Astrocyte (in vitro differentiated cells and primary cell): ENCODE results near the gene UVRAG. TPM values are rescaled to one million over a fixed set of nuclear protein-coding genes. Genes with fewer than 3 reads are reported as not detected.
A peak's percentile ranks its signal among the peaks of the same experiment; 100 is the strongest.

Source experiments
- DNase-seq: peaks from one replicate; pipeline ENCODE4 v3.0.0-alpha.2; 2010; ENCODE audit warnings: low read depth
- FAIRE-seq: peaks from 2 replicates; lab custom pipeline; 2011; peaks lifted over from hg19 to GRCh38; lab: Jason Lieb, UNC
- H2AFZ ChIP-seq: 2 replicates; pipeline ENCODE4 v1.6.0; 2012; ENCODE audit warnings: low read depth, low read length, inconsistent platforms
- H3K27ac ChIP-seq: 2 replicates; pipeline ENCODE4 v1.5.1; 2011; ENCODE audit warnings: low read depth, low read length, inconsistent platforms
- H3K27me3 ChIP-seq: 2 replicates; pipeline ENCODE4 v1.6.0; 2011; ENCODE audit warnings: low read length, inconsistent platforms; ENCODE audit not compliant: insufficient read depth
- H3K36me3 ChIP-seq: 2 replicates; pipeline ENCODE4 v1.5.1; 2011; ENCODE audit warnings: low read length, inconsistent platforms; ENCODE audit not compliant: insufficient read depth
- H3K4me1 ChIP-seq: 2 replicates; pipeline ENCODE4 v1.5.1; 2011; ENCODE audit warnings: low read length, inconsistent platforms; ENCODE audit not compliant: insufficient read depth
- H3K4me2 ChIP-seq: 2 replicates; pipeline ENCODE4 v1.6.0; 2012; ENCODE audit warnings: low read length, inconsistent platforms
- H3K4me3 ChIP-seq: 2 replicates; pipeline ENCODE4 v1.5.1; 2011; ENCODE audit warnings: low read depth, mild to moderate bottlenecking, low read length, inconsistent platforms; ENCODE audit not compliant: insufficient read depth
- H3K79me2 ChIP-seq: 2 replicates; pipeline ENCODE4 v1.6.0; 2012; ENCODE audit warnings: mild to moderate bottlenecking, low read length, inconsistent platforms; ENCODE audit not compliant: insufficient read depth
- H3K9ac ChIP-seq: 2 replicates; pipeline ENCODE4 v1.6.0; 2012; ENCODE audit warnings: mild to moderate bottlenecking, low read length, inconsistent platforms
- H3K9me3 ChIP-seq: 2 replicates; pipeline ENCODE4 v1.5.1; 2012; ENCODE audit warnings: low read depth, mild to moderate bottlenecking, low read length, inconsistent platforms; ENCODE audit not compliant: insufficient read depth
- H4K20me1 ChIP-seq: 2 replicates; pipeline ENCODE4 v1.6.0; 2012; ENCODE audit warnings: low read length, inconsistent platforms; ENCODE audit not compliant: insufficient read depth
- H3K27ac Mint-ChIP-seq: one replicate; pipeline ENCODE4 v1.8.0; 2021; ENCODE audit warnings: mild to moderate bottlenecking, mixed read lengths; ENCODE audit not compliant: unreplicated experiment
- H3K27me3 Mint-ChIP-seq: one replicate; pipeline ENCODE4 v1.8.0; 2021; ENCODE audit warnings: low read depth, mixed read lengths; ENCODE audit not compliant: unreplicated experiment
- H3K36me3 Mint-ChIP-seq: one replicate; pipeline ENCODE4 v1.8.0; 2021; ENCODE audit warnings: low read depth, mixed read lengths; ENCODE audit not compliant: unreplicated experiment
- H3K4me1 Mint-ChIP-seq: one replicate; pipeline ENCODE4 v1.8.0; 2021; ENCODE audit warnings: low read depth, mixed read lengths; ENCODE audit not compliant: unreplicated experiment
- H3K4me3 Mint-ChIP-seq: one replicate; pipeline ENCODE4 v1.8.0; 2021; ENCODE audit warnings: mild to moderate bottlenecking, moderate library complexity, mixed read lengths; ENCODE audit not compliant: unreplicated experiment
- H3K9me3 Mint-ChIP-seq: one replicate; pipeline ENCODE4 v1.8.0; 2021; ENCODE audit warnings: mild to moderate bottlenecking, mixed read lengths; ENCODE audit not compliant: unreplicated experiment
- CTCF ChIP-seq: IDR thresholded peaks from 2 replicates; pipeline ENCODE4 v1.5.1; 2011; ENCODE audit warnings: low read depth, mild to moderate bottlenecking, inconsistent platforms, low read length, moderate library complexity; ENCODE audit not compliant: insufficient read depth
- EZH2 ChIP-seq: IDR thresholded peaks from 2 replicates; pipeline ENCODE4 v1.6.1; 2012; ENCODE audit warnings: mild to moderate bottlenecking, low read length, inconsistent platforms; ENCODE audit not compliant: insufficient read depth
- total RNA-seq: library from RNA; stranded (reverse); gene quantifications from 2 replicates; pipeline ENCODE4 v1.2.1, GENCODE V29; 2021

Gene UVRAG
- total RNA-seq, 1 donor from 2014 or later, result 15.3 TPM

DNA sequence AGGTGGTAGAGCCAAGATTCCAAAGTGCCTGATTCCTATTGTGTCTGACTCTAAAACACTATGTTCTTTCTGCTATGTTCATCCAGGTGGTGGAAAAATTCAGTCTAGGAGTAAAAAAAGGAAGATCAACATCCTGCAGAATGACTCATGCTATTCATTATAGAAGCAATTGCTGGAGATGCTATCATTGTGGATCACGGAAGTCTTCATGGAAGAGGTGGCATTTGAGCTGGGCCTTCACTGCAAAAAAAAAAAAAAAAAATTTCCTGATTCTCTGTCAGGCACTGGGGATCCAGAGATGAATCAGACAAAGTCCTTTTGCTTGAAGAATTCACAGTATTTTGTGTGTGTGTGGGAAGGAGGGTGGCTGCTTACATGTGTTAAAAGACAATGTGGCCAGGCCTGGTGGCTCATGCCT is 1.4 kb upstream of the UVRAG start:
- TF ChIP-seq CTCF (no peak), EZH2 (no peak)
- H3K4me3 ChIP-seq, result no peak overlapping the region
- H3K4me1 ChIP-seq, result peaks cover 25% of the 10 kb centered on the region
- no peaks in the 10 kb centered on the region for H3K36me3 ChIP-seq
- H3K27me3 ChIP-seq, result no peaks in the 10 kb centered on the region
- H3K9me3 ChIP-seq, result no peaks in the 10 kb centered on the region
- no peaks in the 10 kb centered on the region for H3K36me3 Mint-ChIP-seq
- peaks cover 33% of the 10 kb centered on the region for H3K79me2 ChIP-seq
- peaks cover 16% of the 10 kb centered on the region for H4K20me1 ChIP-seq
- H3K9me3 Mint-ChIP-seq, result no peaks in the 10 kb centered on the region
- H3K27me3 Mint-ChIP-seq, result no peaks in the 10 kb centered on the region
- DNase-seq (peak; percentile 23), FAIRE-seq (no peak)
- peak overlapping the region; percentile 88 for H3K4me3 Mint-ChIP-seq
- no peak overlapping the region for H2AFZ ChIP-seq
- peak overlapping the region; percentile 93 for H3K9ac ChIP-seq
- peak overlapping the region; percentile 71 for H3K27ac Mint-ChIP-seq
- H3K4me2 ChIP-seq, result peak overlapping the region; percentile 96
- no peak overlapping the region for H3K27ac ChIP-seq
- H3K4me1 Mint-ChIP-seq, result peaks cover 5% of the 10 kb centered on the region

- peak overlapping the region; percentile 96 for H3K4me2 ChIP-seq
- peaks cover 39% of the 10 kb centered on the region for H3K79me2 ChIP-seq
- Mint-ChIP-seq H3K4me3 (peak overlapping the region; percentile 88), H3K27ac (peak overlapping the region; percentile 81), H3K9me3 (no peaks in the 10 kb centered on the region), H3K27me3 (no peaks in the 10 kb centered on the region), H3K36me3 (no peaks in the 10 kb centered on the region), H3K4me1 (peaks cover 5% of the 10 kb centered on the region)
- H3K9me3 ChIP-seq, result no peaks in the 10 kb centered on the region
- peaks cover 19% of the 10 kb centered on the region for H4K20me1 ChIP-seq
- DNase-seq, result no peak
- H3K36me3 ChIP-seq, result no peaks in the 10 kb centered on the region
- FAIRE-seq, result no peak
- peak overlapping the region; percentile 66 for H3K27ac ChIP-seq
- H3K9ac ChIP-seq, result peak overlapping the region; percentile 93
- no peaks in the 10 kb centered on the region for H3K27me3 ChIP-seq
- peak overlapping the region; percentile 68 for H3K4me3 ChIP-seq
- no peak for TF ChIP-seq EZH2
- TF ChIP-seq CTCF, result no peak
- H3K4me1 ChIP-seq, result peaks cover 25% of the 10 kb centered on the region
- peak overlapping the region; percentile 98 for H2AFZ ChIP-seq
Measured at GRCh38 chr11:75814363-75814676, 690 bp upstream of the UVRAG start.

- Histone ChIP-seq H3K4me1 (peaks cover 25% of the 10 kb centered on the region), H4K20me1 (peaks cover 19% of the 10 kb centered on the region), H3K27me3 (no peaks in the 10 kb centered on the region), H3K9me3 (no peaks in the 10 kb centered on the region), H3K4me3 (peak overlapping the region; percentile 68), H3K79me2 (peaks cover 39% of the 10 kb centered on the region), H3K27ac (peak overlapping the region; percentile 66), H3K9ac (peak overlapping the region; percentile 93), H3K4me2 (peak overlapping the region; percentile 96), H3K36me3 (no peaks in the 10 kb centered on the region), H2AFZ (peak overlapping the region; percentile 98)
- no peak for TF ChIP-seq EZH2
- no peak for TF ChIP-seq CTCF
- Mint-ChIP-seq H3K27ac (no peak overlapping the region), H3K9me3 (no peaks in the 10 kb centered on the region), H3K4me1 (peaks cover 5% of the 10 kb centered on the region), H3K27me3 (no peaks in the 10 kb centered on the region), H3K4me3 (peak overlapping the region; percentile 88), H3K36me3 (no peaks in the 10 kb centered on the region)
- FAIRE-seq (no peak), DNase-seq (peak; percentile 23)
Measured at GRCh38 chr11:75815345-75816168, 547 bp downstream of the UVRAG start.
